Astrocyte (in vitro differentiated cells and primary cell): ENCODE data around the gene SH3BP4.

Experiments
- EZH2 ChIP-seq: IDR thresholded peaks from 2 replicates; pipeline ENCODE4 v1.6.1; 2012; ENCODE audit warnings: mild to moderate bottlenecking, low read length, inconsistent platforms; ENCODE audit not compliant: insufficient read depth
- TF ChIP-seq, protein P1 (sequence below): IDR thresholded peaks from 2 replicates; pipeline ENCODE4 v1.5.1; 2011; ENCODE audit warnings: low read depth, mild to moderate bottlenecking, inconsistent platforms, low read length, moderate library complexity; ENCODE audit not compliant: insufficient read depth

DNA sequence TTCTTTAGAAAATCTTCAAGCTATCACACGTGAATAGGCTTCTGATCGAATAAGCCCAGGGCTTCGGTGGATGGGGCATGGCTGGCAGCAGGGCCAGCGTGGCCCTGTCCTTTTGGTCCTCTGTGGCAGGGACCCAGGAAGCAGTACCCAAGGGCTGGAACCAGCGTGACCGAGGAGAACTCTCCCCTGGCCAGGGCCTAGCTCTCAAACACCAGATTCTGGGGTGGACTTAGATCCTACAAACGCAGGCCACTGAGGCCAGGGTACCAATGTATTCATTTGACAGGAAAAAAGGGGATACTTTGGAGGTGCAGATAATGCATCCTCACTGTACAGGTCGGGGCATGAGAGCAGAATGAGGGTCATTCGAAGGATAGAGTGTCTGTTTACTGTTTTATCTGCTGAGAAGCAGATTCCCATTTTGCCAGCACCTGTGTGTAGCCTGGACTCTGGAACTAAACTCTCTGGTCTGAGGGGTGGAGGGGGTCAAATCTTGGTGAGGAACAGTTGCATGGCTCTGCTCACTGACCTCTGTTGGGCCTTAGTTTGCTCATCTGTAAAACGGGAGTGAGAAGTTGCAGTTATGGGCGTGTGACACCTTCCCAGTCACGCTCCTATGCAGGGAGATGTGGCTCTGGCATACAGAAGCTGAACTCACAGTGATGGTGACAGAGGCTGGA, 51.4 kb downstream of the SH3BP4 start:
- TF ChIP-seq EZH2, result no peak
- TF ChIP-seq, protein P1, sequence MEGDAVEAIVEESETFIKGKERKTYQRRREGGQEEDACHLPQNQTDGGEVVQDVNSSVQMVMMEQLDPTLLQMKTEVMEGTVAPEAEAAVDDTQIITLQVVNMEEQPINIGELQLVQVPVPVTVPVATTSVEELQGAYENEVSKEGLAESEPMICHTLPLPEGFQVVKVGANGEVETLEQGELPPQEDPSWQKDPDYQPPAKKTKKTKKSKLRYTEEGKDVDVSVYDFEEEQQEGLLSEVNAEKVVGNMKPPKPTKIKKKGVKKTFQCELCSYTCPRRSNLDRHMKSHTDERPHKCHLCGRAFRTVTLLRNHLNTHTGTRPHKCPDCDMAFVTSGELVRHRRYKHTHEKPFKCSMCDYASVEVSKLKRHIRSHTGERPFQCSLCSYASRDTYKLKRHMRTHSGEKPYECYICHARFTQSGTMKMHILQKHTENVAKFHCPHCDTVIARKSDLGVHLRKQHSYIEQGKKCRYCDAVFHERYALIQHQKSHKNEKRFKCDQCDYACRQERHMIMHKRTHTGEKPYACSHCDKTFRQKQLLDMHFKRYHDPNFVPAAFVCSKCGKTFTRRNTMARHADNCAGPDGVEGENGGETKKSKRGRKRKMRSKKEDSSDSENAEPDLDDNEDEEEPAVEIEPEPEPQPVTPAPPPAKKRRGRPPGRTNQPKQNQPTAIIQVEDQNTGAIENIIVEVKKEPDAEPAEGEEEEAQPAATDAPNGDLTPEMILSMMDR, result no peak
